GM19238 (cell line): Measurements from ENCODE around the gene ANKRD36.
"Not testable (repeated sequence)": the region's sequence is repeated elsewhere in the genome, so short reads cannot be mapped to it uniquely, and the experiment has no call there.

Experiments
- DNase-seq: peaks from one replicate; pipeline ENCODE4 v3.0.0; 2011; ENCODE audit warnings: low spot score; ENCODE audit not compliant: insufficient read length

Gene ANKRD36

DNA sequence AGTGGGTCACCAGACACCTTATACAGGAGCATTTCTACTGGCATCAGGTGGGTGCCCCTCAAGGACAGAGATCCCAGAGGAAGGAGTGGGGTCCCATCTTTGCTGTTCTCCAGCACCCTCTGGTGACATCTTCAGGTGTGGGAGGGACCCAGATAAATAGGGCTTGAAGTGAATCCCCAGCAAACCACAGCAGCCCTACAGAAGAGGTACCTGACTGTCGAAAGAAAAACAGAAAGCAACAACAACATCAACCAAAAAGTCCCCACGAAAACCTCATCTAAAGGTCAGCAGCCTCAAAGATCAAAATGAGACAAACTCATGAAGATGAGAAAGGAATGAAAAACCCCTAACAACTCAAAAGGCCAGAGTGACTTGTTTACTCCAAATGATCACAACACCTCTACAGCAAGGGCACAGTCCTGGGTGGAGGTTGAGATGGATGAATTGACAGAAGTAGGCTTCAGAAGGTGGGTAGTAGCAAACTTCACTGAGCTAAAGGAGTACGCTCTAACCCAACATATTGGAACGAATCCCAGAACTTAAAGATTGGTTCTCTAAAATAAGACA lies 163.4 kb downstream of the ANKRD36 start:
- DNase-seq = not testable (repeated sequence)

DNA sequence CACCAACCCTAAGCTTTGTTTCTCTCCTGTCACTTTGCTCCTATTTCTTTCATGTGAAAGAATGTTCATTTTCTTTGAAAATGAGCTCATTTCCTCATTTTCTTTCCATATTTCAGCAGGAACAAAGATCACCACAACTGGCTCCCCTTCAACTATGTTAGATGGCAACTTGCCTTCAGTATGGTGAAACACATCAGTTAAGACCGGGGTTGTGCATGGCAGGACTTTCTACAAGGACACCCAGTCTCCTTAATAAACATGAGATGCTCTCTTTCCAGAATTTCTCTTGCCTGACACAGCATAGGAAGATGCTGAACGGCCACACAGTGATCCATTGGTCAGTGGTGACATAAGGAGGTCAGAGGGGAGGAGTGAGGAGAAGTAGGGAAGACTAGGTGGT lies 172.2 kb downstream of the ANKRD36 start:
- not testable (repeated sequence) for DNase-seq

DNA sequence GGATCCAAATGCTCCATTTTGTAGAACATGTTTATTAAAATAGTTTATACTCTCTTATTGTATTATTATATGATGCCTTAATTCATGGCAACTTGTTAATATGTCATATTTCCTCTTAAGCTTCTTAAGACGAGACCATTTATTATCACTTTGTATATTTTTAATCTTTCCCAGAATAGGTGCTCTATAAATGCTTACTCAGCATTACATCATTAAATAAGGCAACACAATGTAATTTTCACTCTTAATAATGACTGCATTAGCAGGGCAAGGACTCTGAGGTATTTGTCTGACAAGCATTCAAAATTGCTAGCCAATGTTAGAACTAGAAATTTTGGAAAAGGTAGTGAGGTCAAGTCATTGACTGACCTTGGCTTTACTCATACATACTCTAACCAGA lies 180.7 kb downstream of the ANKRD36 start:
- DNase-seq = not testable (repeated sequence)
